GM19043 (cell line): Measurements from ENCODE around the gene ZNF287.

Source experiments
- ATAC-seq: cut with Tn5 transposase; IDR thresholded peaks from one replicate; pipeline ENCODE4 v1.9.1; 2021; ENCODE audit warnings: low read depth; ENCODE audit not compliant: unreplicated experiment

ZNF287 gene

DNA sequence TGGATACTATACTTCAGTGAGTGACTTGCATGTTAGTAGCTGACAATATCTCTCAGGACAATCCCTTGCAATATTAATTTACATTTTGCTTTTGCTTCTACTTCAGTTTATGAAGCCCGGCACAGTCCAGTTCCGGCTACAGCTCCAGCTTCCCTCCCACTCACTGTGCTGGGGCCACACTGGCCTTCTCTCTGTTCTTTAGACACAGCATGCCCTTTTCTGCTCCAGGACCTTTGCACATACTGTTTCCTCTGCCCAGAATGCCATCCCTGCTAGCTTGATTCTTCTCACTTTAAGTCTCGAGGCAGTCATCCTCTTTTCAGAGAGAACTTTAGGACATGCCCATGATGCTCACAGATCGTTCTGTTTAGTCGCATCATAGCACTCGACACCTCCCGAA lies 51.5 kb downstream of the ZNF287 start:
- ATAC-seq: no peak

GRCh38 chr17:16516594-16517051 lies 52.4 kb downstream of the ZNF287 start:
- no peak for ATAC-seq

DNA sequence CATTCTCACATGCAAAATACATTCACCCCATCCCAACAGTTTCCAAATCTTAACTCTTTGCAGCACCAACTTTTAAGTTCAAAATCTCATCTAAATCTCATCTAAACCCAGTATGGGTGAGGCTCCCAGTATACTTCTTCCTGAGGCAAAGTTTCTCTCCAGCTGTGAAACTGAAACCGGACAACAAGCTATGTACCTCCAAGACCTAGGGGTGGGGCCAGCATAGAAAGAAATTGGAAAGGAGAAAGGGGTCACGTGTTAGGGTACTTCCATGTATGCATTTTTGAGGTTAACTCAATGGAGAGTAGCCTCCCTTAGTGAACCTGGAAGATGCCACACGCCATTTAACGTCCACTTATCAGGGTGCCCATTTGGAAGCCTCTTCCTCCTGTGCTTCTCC lies 53.1 kb downstream of the ZNF287 start:
- ATAC-seq: no peak

DNA sequence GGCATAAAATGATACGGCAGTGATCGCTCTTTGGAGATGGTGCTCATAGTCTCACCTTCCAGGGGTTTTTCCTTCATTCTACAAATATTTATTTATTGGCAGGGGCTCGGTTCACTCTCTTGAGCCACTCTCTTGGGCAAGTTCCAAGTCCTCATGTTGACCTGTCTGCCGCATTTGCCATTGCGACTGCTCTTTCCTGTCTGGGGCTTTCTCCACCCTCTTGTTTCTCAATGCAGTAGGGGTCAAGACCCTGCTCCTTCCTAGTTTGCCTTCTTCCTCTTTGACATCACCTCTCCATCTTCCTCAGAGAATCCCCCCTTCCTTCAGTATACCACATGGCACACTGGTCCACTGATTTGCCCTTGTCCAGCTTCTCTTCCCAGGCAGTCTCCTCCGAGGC lies 55.1 kb downstream of the ZNF287 start:
- no peak for ATAC-seq

GRCh38 chr17:16512011-16512410 lies 57.0 kb downstream of the ZNF287 start:
- ATAC-seq: no peak

GRCh38 chr17:16511593-16511992 lies 57.4 kb downstream of the ZNF287 start:
- no peak for ATAC-seq

DNA sequence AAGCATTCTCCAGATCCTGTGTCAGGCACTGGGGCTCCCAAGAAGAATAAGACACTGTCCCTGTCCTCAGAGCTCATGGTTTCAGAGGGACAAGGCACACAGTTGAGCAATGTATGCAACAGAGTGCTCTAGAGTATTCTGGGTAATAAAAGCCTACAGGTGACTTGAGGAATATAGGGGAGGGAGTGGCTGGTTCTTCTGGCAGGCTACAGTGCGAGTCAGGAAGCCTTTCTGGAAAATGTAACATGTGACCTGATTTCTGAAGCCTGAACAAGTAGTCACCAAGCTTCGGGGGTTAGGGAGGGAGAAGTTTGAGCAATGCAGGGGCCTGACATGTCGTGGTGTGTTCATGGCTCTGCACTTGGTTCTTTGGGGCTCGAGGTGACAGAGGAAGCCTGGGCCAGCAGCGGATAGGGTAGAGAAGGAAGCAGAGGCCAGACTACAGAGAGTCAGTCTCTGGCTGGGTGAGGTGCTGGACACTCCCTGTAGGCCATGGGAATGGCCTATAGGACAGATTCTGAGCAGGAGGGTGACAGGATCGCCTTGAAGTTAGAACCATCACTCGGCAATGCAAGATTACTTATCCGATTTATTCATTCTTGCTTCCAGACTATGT lies 61.0 kb downstream of the ZNF287 start:
- ATAC-seq: no peak

DNA sequence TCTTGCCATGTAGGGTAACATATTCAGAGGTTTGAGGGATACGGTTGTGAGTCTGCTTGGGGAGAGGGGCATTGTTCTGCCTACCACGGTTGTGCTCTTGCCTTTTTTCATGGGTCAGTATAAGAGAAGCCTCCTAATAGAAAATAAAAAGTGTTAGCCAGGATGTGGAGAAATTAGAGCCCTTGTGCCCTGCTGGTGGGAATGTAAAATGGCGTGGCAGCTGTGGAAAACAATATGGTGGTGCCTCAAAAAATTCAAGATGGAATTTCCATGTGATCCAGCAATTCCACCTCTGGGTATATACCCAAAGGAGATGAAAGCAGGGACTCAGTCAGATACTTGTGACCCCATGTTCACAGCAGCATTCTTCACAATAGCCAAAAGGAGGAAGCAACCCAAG lies 62.8 kb downstream of the ZNF287 start:
- no peak for ATAC-seq

GRCh38 chr17:16504984-16505383 lies 64.0 kb downstream of the ZNF287 start:
- no peak for ATAC-seq
